MM.1S (cell line): ENCODE measurements around the gene TSC22D3.

Experiments
- DNase-seq: peaks from one replicate; pipeline ENCODE4 v3.0.0-alpha.2; 2015
- H2AFZ ChIP-seq: fragments of 300-600 bp; sonication (generic); 2 replicates; pipeline ENCODE4 v1.6.0; 2016; ENCODE audit warnings: antibody characterized with exemption, low read length
- H3F3A ChIP-seq: fragments of 300-600 bp; sonication (generic); 2 replicates; pipeline ENCODE4 v1.6.1; 2016; ENCODE audit warnings: mild to moderate bottlenecking, antibody characterized with exemption, low read length, moderate library complexity, mixed read lengths; ENCODE audit not compliant: insufficient read depth
- H3K27ac ChIP-seq: fragments of 300-600 bp; sonication (generic); 2 replicates; pipeline ENCODE4 v1.5.1; 2016; ENCODE audit warnings: mild to moderate bottlenecking, low read length
- H3K27me3 ChIP-seq: fragments of 300-600 bp; sonication (generic); replicated peaks from 2 replicates; pipeline ENCODE4 v1.6.0; 2016; ENCODE audit warnings: low read length; ENCODE audit not compliant: insufficient read depth
- H3K36me3 ChIP-seq: fragments of 300-600 bp; sonication (generic); replicated peaks from 2 replicates; pipeline ENCODE4 v1.6.1; 2016; ENCODE audit warnings: mild to moderate bottlenecking, low read length, mixed read lengths; ENCODE audit not compliant: insufficient read depth
- H3K4me1 ChIP-seq: fragments of 300-600 bp; sonication (generic); 2 replicates; pipeline ENCODE4 v1.6.1; 2016; ENCODE audit warnings: low read length, mixed read lengths
- H3K4me2 ChIP-seq: fragments of 300-600 bp; sonication (generic); 2 replicates; pipeline ENCODE4 v1.6.0; 2016; ENCODE audit warnings: low read depth, low read length
- H3K4me3 ChIP-seq: fragments of 300-600 bp; sonication (generic); 2 replicates; pipeline ENCODE4 v1.5.1; 2016; ENCODE audit warnings: low read length, mixed read lengths
- H3K79me2 ChIP-seq: fragments of 300-600 bp; sonication (generic); 2 replicates; pipeline ENCODE4 v1.6.1; 2016; ENCODE audit warnings: mixed run types, low read length, mixed read lengths
- H3K9ac ChIP-seq: fragments of 300-600 bp; sonication (generic); 2 replicates; pipeline ENCODE4 v1.6.1; 2016; ENCODE audit warnings: low read length, mixed read lengths
- H3K9me2 ChIP-seq: fragments of 300-600 bp; sonication (generic); replicated peaks from 2 replicates; pipeline ENCODE4 v1.6.1; 2016; ENCODE audit warnings: mild to moderate bottlenecking, low read length, mixed read lengths; ENCODE audit not compliant: insufficient read depth
- H3K9me3 ChIP-seq: fragments of 300-600 bp; sonication (generic); replicated peaks from 2 replicates; pipeline ENCODE4 v1.6.1; 2016; ENCODE audit warnings: mild to moderate bottlenecking, low read length, mixed read lengths; ENCODE audit not compliant: insufficient read depth
- H4K20me1 ChIP-seq: fragments of 300-600 bp; sonication (generic); 2 replicates; pipeline ENCODE4 v1.6.1; 2016; ENCODE audit warnings: mild to moderate bottlenecking, low read length, moderate library complexity, mixed read lengths; ENCODE audit not compliant: insufficient read depth
- EZH2 ChIP-seq: fragments of 300-600 bp; sonication (generic); optimal IDR thresholded peaks from 2 replicates; pipeline ENCODE3; 2017; ENCODE audit warnings: low read depth, mild to moderate bottlenecking, antibody characterized with exemption, low read length, mixed read lengths
- EZH2phosphoT487 ChIP-seq: fragments of 300-600 bp; sonication (generic); IDR thresholded peaks from 2 replicates; pipeline ENCODE4 v1.6.1; 2018; ENCODE audit warnings: antibody characterized with exemption, low read length
- TF ChIP-seq, protein P1 (sequence below): fragments of 300-600 bp; sonication (generic); IDR thresholded peaks from 2 replicates; pipeline ENCODE4 v1.5.1; 2016; ENCODE audit warnings: antibody characterized with exemption, low read length, mixed read lengths

TSC22D3 gene

DNA sequence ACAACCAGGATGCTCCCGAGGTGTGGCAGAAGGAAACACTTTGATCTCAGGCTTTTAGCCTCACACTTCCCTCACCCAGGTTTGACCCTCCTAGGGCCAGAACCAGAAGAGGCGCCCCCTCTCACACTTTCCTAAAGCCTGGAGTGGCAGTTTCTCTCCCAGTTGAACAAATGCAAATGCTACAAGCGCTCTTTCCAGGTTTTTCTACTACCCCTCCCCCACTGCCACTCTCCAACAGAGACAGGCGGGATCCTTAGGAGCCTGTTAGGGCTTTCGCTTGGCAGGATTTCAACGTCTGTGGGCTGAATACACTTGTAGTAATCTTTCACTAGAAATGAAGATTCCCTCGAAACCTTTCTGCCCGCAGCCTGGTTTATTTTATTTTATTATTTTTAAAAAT, 2.4 kb downstream of the TSC22D3 start:
- Histone ChIP-seq H3K4me3 (no peak overlapping the region), H3K9me3 (no peaks in the 10 kb centered on the region), H3K36me3 (no peaks in the 10 kb centered on the region), H3K4me2 (no peak overlapping the region), H3K9me2 (no peaks in the 10 kb centered on the region), H3F3A (no peaks in the 10 kb centered on the region; the same call in 1 of the 2 replicates), H2AFZ (no peak overlapping the region), H3K9ac (no peak overlapping the region), H3K79me2 (no peaks in the 10 kb centered on the region), H3K4me1 (0 out of 2 replicates have a peak, but pooled peaks cover 3% of the 10 kb centered on the region), H4K20me1 (no peaks in the 10 kb centered on the region), H3K27me3 (no peaks in the 10 kb centered on the region), H3K27ac (no peak overlapping the region)
- DNase-seq = no peak
- no peak for TF ChIP-seq EZH2
- TF ChIP-seq EZH2phosphoT487 = no peak
- TF ChIP-seq, protein P1, sequence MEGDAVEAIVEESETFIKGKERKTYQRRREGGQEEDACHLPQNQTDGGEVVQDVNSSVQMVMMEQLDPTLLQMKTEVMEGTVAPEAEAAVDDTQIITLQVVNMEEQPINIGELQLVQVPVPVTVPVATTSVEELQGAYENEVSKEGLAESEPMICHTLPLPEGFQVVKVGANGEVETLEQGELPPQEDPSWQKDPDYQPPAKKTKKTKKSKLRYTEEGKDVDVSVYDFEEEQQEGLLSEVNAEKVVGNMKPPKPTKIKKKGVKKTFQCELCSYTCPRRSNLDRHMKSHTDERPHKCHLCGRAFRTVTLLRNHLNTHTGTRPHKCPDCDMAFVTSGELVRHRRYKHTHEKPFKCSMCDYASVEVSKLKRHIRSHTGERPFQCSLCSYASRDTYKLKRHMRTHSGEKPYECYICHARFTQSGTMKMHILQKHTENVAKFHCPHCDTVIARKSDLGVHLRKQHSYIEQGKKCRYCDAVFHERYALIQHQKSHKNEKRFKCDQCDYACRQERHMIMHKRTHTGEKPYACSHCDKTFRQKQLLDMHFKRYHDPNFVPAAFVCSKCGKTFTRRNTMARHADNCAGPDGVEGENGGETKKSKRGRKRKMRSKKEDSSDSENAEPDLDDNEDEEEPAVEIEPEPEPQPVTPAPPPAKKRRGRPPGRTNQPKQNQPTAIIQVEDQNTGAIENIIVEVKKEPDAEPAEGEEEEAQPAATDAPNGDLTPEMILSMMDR = no peak

DNA sequence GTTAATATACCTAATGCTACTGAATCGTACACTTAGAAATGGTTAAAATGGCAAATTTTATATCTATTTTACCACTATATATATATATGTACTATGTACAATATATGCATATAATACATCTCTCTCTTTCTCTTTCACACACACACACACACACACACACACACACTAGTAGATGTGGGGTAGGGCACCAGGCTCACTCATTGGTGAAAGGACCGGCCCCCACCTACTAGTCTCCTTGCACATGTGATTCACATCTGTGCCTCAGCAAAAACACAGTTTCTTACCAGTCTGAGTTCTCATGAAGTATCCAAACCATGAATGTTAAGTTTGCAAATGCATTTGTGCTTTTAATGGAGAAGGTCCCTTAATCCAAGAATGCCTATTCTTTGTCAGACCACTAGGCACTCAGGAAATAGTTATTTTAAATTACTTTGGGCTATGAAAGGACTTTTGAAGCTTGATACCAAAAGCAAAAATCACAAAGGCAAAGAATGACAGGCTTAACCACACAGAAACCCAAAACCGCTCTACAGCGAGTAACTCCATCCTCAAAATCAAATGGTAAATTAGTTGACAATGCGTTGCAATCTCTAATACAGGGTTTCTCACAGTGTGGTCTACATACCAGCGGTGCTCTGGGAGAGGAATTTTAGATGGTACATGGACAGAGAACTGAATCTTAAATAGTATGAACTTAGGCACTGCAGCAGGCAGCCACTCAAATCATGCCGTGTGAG, 5.8 kb downstream of the TSC22D3 start:
- H3F3A ChIP-seq = no peaks in the 10 kb centered on the region; the same call in 1 of the 2 replicates
- H3K9me3 ChIP-seq = no peaks in the 10 kb centered on the region
- no peaks in the 10 kb centered on the region for H4K20me1 ChIP-seq
- H3K79me2 ChIP-seq = no peaks in the 10 kb centered on the region
- H3K27me3 ChIP-seq = no peaks in the 10 kb centered on the region
- H3K9me2 ChIP-seq = no peaks in the 10 kb centered on the region
- H3K4me3 ChIP-seq = no peak overlapping the region
- no peak for DNase-seq
- no peak overlapping the region for H2AFZ ChIP-seq
- H3K9ac ChIP-seq = no peak overlapping the region
- no peaks in the 10 kb centered on the region for H3K36me3 ChIP-seq
- TF ChIP-seq, protein P1 = no peak
- TF ChIP-seq EZH2 (no peak), EZH2phosphoT487 (no peak)
- H3K4me1 ChIP-seq = no peaks in the 10 kb centered on the region
- H3K27ac ChIP-seq = no peak overlapping the region
- no peak overlapping the region for H3K4me2 ChIP-seq

DNA sequence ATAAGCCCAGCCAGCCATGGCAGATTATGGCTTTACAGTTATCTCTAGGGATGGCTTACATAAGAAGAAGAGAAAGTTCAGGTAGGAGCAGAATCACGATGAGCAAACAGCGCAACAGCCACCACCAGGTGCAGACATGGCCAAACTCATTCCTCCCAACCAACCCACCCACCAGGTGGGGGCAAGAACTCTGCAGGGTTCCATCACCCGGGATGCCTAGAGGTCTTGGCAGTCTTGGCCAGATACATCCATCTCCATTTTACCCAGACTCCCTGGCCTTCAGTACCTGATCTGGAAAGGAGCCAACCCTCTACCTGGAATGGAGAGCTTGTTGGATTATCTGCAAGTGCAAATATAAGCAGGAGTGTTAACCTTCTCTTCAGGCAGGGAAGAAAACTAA, 7.5 kb downstream of the TSC22D3 start:
- Histone ChIP-seq H3K9me3 (no peaks in the 10 kb centered on the region), H3K36me3 (no peaks in the 10 kb centered on the region), H3K4me3 (no peak overlapping the region), H3K9me2 (no peaks in the 10 kb centered on the region), H2AFZ (no peak overlapping the region), H3K9ac (no peak overlapping the region), H3K4me2 (no peak overlapping the region), H3F3A (no peaks in the 10 kb centered on the region; the same call in 1 of the 2 replicates), H3K27me3 (no peaks in the 10 kb centered on the region), H3K4me1 (no peaks in the 10 kb centered on the region), H3K79me2 (no peaks in the 10 kb centered on the region), H3K27ac (no peak overlapping the region), H4K20me1 (no peaks in the 10 kb centered on the region)
- no peak for TF ChIP-seq EZH2
- TF ChIP-seq, protein P1 = no peak
- TF ChIP-seq EZH2phosphoT487 = no peak
- no peak for DNase-seq
